Hepatocyte (in vitro differentiated cells): Measurements from ENCODE around the gene PDCD5. TPM values are rescaled to one million over a fixed set of nuclear protein-coding genes. Genes with fewer than 3 reads are reported as not detected.
A peak's percentile ranks its signal among the peaks of the same experiment; 100 is the strongest.
"Not testable (repeated sequence)": the region's sequence is repeated elsewhere in the genome, so short reads cannot be mapped to it uniquely, and the experiment has no call there.

ENCODE experiments used
- DNase-seq: peaks from one replicate; pipeline ENCODE4 v3.0.0-alpha.2; 2016; ENCODE audit warnings: low spot score
- H2AFZ ChIP-seq: fragments of 200-600 bp; sonication (generic); 2 replicates; pipeline ENCODE4 v1.6.0; 2016; ENCODE audit warnings: antibody characterized with exemption, mild to moderate bottlenecking
- H3K27ac ChIP-seq: fragments of 200-600 bp; sonication (generic); 2 replicates; pipeline ENCODE4 v1.5.1; 2016; ENCODE audit warnings: mild to moderate bottlenecking
- H3K27me3 ChIP-seq: fragments of 200-600 bp; sonication (generic); 2 replicates; pipeline ENCODE4 v1.6.1; 2016
- H3K36me3 ChIP-seq: fragments of 200-600 bp; sonication (generic); replicated peaks from 2 replicates; pipeline ENCODE4 v1.5.1; 2016; ENCODE audit warnings: low read depth; ENCODE audit not compliant: insufficient read depth
- H3K4me1 ChIP-seq: fragments of 200-600 bp; sonication (generic); 2 replicates; pipeline ENCODE4 v1.5.1; 2016; ENCODE audit warnings: mild to moderate bottlenecking, moderate library complexity; ENCODE audit not compliant: insufficient read depth
- H3K4me2 ChIP-seq: fragments of 200-600 bp; sonication (generic); 2 replicates; pipeline ENCODE4 v1.6.0; 2016
- H3K4me3 ChIP-seq: fragments of 200-600 bp; sonication (generic); 2 replicates; pipeline ENCODE4 v1.5.1; 2016; ENCODE audit warnings: mild to moderate bottlenecking
- H3K79me2 ChIP-seq: fragments of 200-600 bp; sonication (generic); 2 replicates; pipeline ENCODE4 v1.6.0; 2017; ENCODE audit warnings: mild to moderate bottlenecking
- H3K9me2 ChIP-seq: fragments of 200-600 bp; sonication (generic); replicated peaks from 2 replicates; pipeline ENCODE4 v1.6.0; 2017; ENCODE audit warnings: mild to moderate bottlenecking; ENCODE audit not compliant: insufficient read depth
- H3K9me3 ChIP-seq: fragments of 200-600 bp; sonication (generic); 2 replicates; pipeline ENCODE4 v1.5.1; 2016; ENCODE audit warnings: low read depth, mild to moderate bottlenecking
- H4K20me1 ChIP-seq: fragments of 200-600 bp; sonication (generic); 2 replicates; pipeline ENCODE4 v1.6.0; 2016; ENCODE audit warnings: mild to moderate bottlenecking; ENCODE audit not compliant: insufficient read depth, poor library complexity, severe bottlenecking
- CTCF ChIP-seq: fragments of 200-600 bp; sonication (generic); IDR thresholded peaks from 2 replicates; pipeline ENCODE4 v1.5.1; 2016; ENCODE audit warnings: antibody characterized with exemption, mild to moderate bottlenecking; ENCODE audit not compliant: poor library complexity
- EZH2 ChIP-seq: fragments of 200-600 bp; sonication (generic); IDR thresholded peaks from 2 replicates; pipeline ENCODE4 v1.6.1; 2016; ENCODE audit warnings: antibody characterized with exemption, mild to moderate bottlenecking, borderline replicate concordance
- EZH2phosphoT487 ChIP-seq: fragments of 200-600 bp; sonication (generic); IDR thresholded peaks from one replicate; pipeline ENCODE4 v1.6.1; 2018; ENCODE audit warnings: antibody characterized with exemption, mild to moderate bottlenecking, low read depth, moderate library complexity; ENCODE audit not compliant: unreplicated experiment, severe bottlenecking
- WGBS: methylation state at CpG from one replicate; pipeline ENCODE4 v1.1.6; 2016; ENCODE audit warnings: low lambda C conversion rate; ENCODE audit errors: missing lambda C conversion rate; 5-methylcytosine and 5-hydroxymethylcytosine counted together
- polyA plus RNA-seq: library from polyadenylated mRNA; unstranded; fragments of >200 nt; fragmentation: Nextera tagmentation; extraction: Ambion mirVana; gene quantifications from 2 replicates; pipeline ENCODE4 v1.2.1, GENCODE V29; 2016
- total RNA-seq: library from RNA; depleted of rRNA; stranded (reverse); fragments of >200 nt; gene quantifications from 2 replicates; pipeline ENCODE4 v1.2.3, GENCODE V29; 2014

PDCD5 gene
- total and polyA plus RNA-seq, 2 experiments from 2014 or later, result 138 to 199 TPM

GRCh38 chr19:32566246-32566830 lies 14.7 kb upstream of the PDCD5 start:
- H3K4me1 ChIP-seq, result no peaks in the 10 kb centered on the region
- TF ChIP-seq EZH2 (no peak), EZH2phosphoT487 (no peak), CTCF (no peak)
- H3K27ac ChIP-seq, result no peak overlapping the region
- no peak overlapping the region for H3K4me3 ChIP-seq
- no peaks in the 10 kb centered on the region for H4K20me1 ChIP-seq
- no peaks in the 10 kb centered on the region for H3K79me2 ChIP-seq
- no peaks in the 10 kb centered on the region for H3K27me3 ChIP-seq
- no peaks in the 10 kb centered on the region for H3K9me3 ChIP-seq
- H2AFZ ChIP-seq, result no peak overlapping the region
- no peak overlapping the region for H3K4me2 ChIP-seq
- 80% methylated on average over 5 of the region's 5 CpGs for WGBS
- H3K9me2 ChIP-seq, result no peaks in the 10 kb centered on the region
- H3K36me3 ChIP-seq, result no peaks in the 10 kb centered on the region
- no peak for DNase-seq

GRCh38 chr19:32567486-32567885 lies 13.5 kb upstream of the PDCD5 start:
- H3K9me3 ChIP-seq, result no peaks in the 10 kb centered on the region
- no peak overlapping the region for H3K27ac ChIP-seq
- H3K4me1 ChIP-seq, result no peaks in the 10 kb centered on the region
- no peak for DNase-seq
- H3K4me3 ChIP-seq, result no peak overlapping the region
- H4K20me1 ChIP-seq, result no peaks in the 10 kb centered on the region
- H3K9me2 ChIP-seq, result no peaks in the 10 kb centered on the region
- H3K79me2 ChIP-seq, result no peaks in the 10 kb centered on the region
- no peaks in the 10 kb centered on the region for H3K27me3 ChIP-seq
- H2AFZ ChIP-seq, result no peak overlapping the region
- TF ChIP-seq EZH2 (no peak), CTCF (no peak), EZH2phosphoT487 (no peak)
- no peaks in the 10 kb centered on the region for H3K36me3 ChIP-seq
- WGBS, result 95% methylated on average over 9 of the region's 9 CpGs
- no peak overlapping the region for H3K4me2 ChIP-seq

GRCh38 chr19:32570081-32570785 lies 10.8 kb upstream of the PDCD5 start:
- H3K27me3 ChIP-seq, result no peaks in the 10 kb centered on the region
- H3K9me2 ChIP-seq, result no peaks in the 10 kb centered on the region
- H3K4me1 ChIP-seq, result no peaks in the 10 kb centered on the region
- H3K36me3 ChIP-seq, result no peaks in the 10 kb centered on the region
- no peak overlapping the region for H3K4me3 ChIP-seq
- no peak overlapping the region for H3K4me2 ChIP-seq
- H3K27ac ChIP-seq, result no peak overlapping the region
- 50% methylated on average over 13 of the region's 15 CpGs for WGBS
- no peaks in the 10 kb centered on the region for H4K20me1 ChIP-seq
- H2AFZ ChIP-seq, result no peak overlapping the region
- no peaks in the 10 kb centered on the region for H3K79me2 ChIP-seq
- H3K9me3 ChIP-seq, result no peaks in the 10 kb centered on the region
- TF ChIP-seq CTCF, result peak; percentile 84
- no peak for TF ChIP-seq EZH2
- DNase-seq, result peak; percentile 76

GRCh38 chr19:32571471-32572075 lies 9.4 kb upstream of the PDCD5 start:
- H3K36me3 ChIP-seq, DNase-seq, H3K9me2 ChIP-seq, H3K79me2 ChIP-seq, H3K4me3 ChIP-seq, H3K9me3 ChIP-seq, H3K4me2 ChIP-seq, H3K27me3 ChIP-seq, H4K20me1 ChIP-seq, H2AFZ ChIP-seq, H3K4me1 ChIP-seq, H3K27ac ChIP-seq: not testable (repeated sequence)
- WGBS, result 92% methylated on average over 18 of the region's 36 CpGs

- DNase-seq, H3K4me2 ChIP-seq, H3K27me3 ChIP-seq, H2AFZ ChIP-seq, H3K27ac ChIP-seq, H3K9me3 ChIP-seq, H3K4me1 ChIP-seq, H3K79me2 ChIP-seq, H3K4me3 ChIP-seq, H4K20me1 ChIP-seq, H3K9me2 ChIP-seq, H3K36me3 ChIP-seq: not testable (repeated sequence)
- WGBS, result 89% methylated on average over 21 of the region's 21 CpGs
Measured at GRCh38 chr19:32572700-32573491, 8.1 kb upstream of the PDCD5 start.
